Measurements from ENCODE around the gene KRT6C.
"Not testable (repeated sequence)": the region's sequence is repeated elsewhere in the genome, so short reads cannot be mapped to it uniquely, and the experiment has no call there.

Gene KRT6C

DNA sequence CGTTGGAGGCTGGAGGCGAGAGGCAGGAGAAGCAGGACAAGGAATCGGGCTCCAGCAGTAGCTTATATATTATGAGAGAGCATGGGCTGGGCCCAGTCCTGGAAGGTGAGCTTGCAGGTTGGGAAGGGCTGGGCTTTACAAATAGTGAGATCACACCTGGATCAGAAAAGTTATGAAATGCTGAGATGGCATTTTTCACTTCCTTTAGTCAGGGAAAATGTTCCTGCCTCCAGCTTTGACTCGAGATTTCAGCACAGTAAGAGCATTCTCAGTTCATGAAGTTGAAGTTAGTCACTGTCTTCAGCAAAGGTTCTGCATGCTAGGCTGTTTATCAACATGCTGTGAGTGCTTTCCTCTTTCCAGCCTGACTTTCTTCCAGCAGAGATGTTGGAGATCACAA is at the start of gene KRT6C:
Gene KRT6C (minus strand): TSS at position 38 of the 400 bp plus-strand sequence. CDS start 68 bp downstream, outside the sequence.
- no peak for DNase-seq (ENCODE audit: low spot score)

DNA sequence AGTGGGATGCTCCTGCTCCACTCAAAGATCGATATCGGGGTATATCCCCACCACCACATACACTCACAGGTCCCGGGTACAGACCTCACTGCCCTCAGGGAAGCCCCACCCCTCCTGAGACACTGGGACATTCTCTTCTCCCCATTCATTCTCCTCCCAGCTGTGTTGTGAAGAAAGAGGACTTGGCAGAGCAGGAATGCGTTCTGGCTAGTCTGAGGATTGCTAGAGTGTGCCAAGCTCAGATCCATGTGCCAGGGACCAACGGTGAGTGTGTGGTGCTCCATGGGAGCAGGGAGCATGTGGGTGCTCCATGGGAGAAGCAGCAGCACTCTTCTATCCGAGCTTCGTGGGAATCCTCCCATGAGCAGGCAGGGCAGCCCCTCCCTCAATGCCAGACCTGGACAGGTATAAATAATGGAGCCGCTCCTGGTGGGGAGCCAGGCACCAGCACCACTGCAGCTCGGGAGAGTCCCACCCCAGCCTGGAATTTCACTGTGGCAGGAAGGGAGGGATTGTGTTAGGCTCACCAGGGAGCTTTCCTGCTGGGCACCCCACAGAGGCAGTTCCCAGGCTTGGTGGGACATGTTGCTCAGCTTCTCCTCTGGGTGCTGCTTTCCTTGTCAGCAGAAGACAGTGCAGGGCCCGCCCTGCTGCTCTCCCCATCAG is 48.9 kb upstream of the KRT6C start:
- DNase-seq (ENCODE audit: low spot score): no peak

DNA sequence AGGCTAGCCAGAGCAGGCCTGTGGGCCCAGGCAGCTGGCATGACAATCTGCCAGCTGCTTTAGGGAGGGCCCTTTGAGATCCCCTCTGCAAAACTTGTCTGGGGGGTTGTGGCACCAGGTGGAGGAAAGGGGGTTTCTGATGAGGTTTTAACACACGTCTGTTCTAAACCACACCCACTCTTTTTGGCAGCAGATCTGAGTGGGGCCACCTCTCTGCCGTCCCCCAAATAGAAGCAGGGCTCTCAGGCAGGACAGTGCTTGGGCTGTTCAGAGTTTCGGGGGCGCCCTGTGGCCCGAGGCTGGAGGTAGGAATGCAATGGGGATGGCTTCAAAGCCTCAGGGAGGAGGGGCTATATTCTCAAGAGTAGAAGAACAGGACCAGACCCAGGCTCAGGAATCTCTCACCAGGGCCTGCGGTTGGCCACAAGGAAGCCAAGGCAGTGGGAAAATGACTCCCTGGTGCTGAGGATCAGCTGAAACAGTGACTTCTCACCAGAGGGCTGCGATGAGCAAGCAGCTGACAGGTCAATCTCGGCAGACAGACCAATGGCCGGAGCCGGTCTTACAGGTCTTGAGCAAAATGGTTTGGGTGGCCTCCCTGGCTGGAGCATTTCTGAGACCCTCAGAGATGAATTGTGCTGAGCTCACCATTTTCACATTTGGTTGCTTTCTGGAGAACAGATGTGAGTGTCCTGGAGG is 48.1 kb upstream of the KRT6C start:
- no peak for DNase-seq (ENCODE audit: low spot score)

DNA sequence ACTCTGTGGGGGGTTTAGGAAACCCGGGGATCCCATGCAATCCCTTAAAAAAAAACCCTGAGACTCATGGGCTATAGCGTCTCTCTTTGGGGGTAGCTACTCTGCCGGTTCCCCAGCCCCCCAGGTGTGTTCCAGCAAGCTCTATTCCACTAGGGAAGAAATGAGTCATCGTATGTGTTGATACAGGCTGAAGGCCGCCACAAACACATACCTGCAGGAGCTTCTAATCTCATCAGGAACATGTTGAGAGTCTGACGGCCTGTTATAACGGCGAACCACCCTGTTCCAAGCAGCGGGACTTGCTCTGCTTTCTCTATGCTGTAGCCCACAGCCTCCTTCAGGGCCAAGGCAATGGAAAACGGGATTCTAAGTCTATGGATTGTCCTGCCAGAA is 47.6 kb upstream of the KRT6C start:
- DNase-seq (ENCODE audit: low spot score): no peak

DNA sequence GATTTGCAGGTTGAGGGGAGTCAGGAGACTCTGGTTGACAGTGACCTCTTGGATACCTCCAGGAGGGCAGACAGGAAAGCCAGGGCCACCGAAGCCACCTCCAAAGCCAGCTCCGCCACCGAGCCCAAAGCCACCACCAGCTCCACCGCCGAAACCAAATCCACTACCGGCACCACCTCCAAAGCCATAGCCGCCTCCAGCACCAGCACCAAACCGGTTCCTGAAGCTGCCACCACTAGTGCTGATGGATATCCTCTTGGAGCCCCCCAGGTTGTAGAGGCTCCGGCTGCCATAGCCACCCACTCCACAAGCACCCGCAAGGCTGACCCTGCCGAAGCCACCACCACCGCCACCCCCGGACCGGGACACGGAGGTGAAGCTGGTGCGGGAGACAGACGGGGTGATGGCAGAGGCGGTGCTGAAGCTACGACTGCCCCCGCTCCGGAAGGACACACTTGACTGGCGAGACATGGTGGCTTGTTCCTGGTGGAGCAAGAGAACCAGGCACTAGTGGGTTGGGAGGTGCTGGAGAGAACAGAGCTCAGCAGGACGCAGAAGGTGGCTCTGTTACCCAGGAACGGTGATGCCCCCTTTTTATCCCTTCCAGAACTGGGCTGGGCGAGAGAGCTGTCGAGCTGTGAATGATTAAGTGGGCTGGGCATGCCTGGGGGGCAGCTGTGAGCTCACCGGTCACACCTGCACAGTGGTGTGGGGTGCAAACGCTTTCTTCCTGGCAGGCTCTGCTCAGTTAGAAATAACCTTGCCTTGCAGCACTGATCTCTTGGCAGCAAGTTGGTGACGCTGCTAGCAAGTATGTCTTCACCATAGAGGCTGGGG is 46.4 kb upstream of the KRT6C start, which contains the start of gene KRT5:
Gene KRT5 (minus strand): TSS at position 569 of the 837 bp plus-strand sequence. CDS start 98 bp downstream, at position 471.
- no peak for DNase-seq (ENCODE audit: low spot score)

DNA sequence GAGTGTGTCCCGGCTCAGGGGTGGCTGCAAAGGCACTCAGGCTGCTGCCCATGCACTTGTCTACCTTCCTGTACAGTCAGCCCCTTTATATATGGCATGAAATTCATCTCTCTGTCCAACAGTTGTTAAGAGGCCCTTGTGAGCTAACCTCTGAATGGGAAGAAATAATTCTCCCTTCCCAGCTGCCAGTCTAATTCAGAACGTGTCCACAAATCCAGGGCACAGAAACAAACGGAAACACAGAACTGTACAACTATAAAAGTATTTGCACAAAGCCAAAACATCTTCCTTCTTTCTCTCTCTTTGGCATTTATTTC is 45.7 kb upstream of the KRT6C start:
- no peak for DNase-seq (ENCODE audit: low spot score)

DNA sequence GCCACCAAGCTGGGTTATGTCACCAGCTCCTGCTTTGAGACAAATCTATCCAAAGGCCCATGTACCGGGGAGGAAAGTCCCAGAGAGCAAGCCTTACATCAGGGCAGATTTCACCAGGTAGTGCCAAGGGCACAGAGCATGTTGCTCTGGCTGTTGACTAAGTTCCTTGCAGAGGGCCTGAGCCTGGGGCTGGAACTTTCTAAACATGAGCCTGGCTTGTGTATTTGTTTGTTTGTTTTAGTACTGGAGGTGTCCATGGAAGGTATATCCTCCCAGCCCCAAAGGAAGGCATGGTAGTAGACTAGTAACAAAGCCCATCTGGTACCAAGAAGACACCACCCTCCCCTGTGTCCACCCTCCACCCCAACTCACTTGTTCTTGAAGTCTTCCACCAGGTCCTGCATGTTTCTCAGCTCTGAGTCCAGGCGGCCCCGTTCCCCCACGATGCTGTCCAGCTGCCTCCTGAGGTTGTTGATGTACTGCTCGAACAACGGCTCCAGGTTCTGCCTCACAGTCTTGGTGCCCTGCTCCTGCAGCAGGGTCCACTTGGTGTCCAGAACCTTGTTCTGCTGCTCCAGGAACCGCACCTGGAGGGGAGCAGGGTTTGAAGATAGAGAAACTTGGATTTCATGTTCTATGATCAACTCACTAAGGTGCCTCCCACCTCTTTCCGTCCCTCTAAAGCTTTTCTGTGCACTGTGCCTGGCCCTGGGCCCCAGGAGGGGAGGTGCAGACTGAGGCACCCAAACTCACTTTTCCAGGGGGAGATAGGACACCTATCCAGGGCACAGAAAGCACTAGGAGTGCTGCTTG is 45.2 kb upstream of the KRT6C start:
- no peak for DNase-seq (ENCODE audit: low spot score)

DNA sequence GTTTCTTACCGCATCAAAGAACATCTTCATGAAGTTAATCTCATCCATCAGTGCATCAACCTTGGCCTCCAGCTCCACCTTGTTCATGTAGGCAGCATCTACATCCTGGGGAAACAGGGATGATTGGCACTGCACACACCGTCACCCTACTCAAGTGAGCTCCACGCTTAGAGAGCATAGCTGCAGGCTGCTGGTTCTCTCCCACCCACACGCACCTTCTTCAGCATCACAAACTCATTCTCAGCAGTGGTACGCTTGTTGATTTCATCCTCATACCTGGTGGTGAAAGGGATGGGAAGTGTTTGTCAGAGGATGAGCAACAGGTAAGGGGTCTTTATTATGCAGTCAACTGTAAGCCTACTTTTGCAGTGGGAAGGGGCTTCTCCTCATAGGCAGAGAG is 44.3 kb upstream of the KRT6C start:
- DNase-seq (ENCODE audit: low spot score): no peak

DNA sequence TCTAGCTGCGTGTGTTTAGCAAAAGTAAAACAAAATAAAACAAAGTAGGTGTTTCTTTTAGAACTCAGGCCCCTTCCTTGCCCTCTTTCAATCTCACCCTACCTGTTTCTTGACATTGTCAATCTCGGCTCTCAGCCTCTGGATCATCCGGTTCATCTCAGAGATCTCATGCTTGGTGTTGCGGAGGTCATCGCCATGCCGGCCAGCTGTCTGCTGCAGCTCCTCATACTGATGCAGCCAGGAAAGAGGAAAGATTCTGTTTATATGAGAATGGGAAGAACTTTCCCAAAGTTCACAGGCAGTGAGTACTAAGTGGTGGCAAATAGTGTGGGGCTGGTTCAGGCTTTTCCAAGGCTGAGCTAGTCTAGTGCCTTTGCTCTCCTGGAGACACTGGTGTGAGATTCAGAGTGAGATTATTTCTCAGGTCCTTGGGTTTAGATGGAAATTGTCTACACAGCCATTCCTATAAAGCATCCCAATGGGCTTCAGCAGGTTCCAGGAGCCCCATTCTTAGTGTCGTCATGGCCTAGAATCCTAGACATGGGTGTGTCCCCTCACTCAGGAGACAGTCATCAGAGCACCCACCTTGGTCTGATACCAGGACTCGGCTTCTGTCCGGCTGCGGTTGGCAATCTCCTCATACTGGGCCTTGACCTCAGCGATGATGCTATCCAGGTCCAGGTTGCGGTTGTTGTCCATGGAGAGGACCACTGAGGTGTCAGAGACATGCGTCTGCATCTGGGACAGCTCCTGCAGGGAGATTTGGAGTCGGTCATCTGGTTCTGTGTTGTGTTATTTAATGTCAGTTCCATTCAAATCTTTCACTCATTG is 43.6 kb upstream of the KRT6C start:
- DNase-seq (ENCODE audit: low spot score): no peak

DNA sequence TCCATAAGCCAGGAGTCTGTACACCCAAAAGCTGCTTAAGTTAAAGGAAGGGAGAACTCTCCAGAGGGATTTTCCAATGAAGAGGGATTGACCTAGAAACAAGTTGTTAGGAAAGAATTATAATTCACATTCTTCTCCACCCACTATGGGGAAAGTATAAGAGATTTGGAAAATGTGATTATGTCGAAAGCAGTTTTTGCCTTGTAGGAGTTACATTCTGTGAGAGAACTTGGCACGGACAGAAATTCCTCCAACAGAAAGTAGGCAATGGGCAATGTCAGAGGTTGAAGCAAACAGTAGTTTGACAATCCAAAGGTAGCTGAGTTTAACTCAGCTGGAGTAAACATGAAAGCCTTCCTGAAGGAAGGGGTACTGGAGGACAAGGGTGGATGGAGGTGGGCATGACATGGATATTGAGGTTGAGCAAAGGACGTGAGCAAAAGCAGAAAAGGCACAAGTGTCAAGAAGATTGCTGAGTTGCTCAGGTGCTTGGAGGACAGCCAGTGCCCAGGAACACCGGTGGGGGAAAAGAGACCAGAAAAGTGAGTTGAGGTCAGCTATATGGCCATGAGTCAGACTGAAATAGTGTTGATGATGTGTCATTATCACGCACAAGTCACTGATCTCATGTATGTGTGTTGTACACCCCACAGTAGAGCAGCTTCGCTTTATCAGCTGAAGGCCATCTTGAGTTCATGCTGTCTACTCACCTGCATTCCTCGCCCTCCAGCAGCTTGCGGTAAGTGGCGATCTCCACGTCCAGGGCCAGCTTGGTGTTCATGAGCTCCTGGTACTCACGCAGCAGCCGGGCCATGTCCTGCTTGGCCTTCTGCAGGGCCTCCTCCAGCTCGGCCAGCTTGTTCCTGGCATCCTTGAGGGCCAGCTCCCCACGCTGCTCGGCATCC is 42.6 kb upstream of the KRT6C start:
- no peak for DNase-seq (ENCODE audit: low spot score)

DNA sequence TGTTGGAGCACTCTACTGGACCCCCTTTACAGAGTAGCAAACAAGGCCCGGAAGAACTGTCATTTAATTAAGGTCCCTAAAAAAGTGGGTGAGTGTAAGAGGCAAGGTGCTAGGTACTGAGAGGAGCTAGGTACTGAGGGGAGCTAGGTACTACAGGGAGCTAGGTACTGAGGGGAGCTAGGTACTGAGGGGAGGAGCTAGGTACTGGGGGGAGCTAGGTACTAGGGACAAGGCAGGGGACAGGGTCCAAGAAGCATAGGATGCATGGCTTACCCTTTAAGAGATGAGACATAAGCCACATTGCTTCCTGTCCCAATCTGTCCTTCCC is 41.7 kb upstream of the KRT6C start:
- DNase-seq (ENCODE audit: low spot score): no peak

DNA sequence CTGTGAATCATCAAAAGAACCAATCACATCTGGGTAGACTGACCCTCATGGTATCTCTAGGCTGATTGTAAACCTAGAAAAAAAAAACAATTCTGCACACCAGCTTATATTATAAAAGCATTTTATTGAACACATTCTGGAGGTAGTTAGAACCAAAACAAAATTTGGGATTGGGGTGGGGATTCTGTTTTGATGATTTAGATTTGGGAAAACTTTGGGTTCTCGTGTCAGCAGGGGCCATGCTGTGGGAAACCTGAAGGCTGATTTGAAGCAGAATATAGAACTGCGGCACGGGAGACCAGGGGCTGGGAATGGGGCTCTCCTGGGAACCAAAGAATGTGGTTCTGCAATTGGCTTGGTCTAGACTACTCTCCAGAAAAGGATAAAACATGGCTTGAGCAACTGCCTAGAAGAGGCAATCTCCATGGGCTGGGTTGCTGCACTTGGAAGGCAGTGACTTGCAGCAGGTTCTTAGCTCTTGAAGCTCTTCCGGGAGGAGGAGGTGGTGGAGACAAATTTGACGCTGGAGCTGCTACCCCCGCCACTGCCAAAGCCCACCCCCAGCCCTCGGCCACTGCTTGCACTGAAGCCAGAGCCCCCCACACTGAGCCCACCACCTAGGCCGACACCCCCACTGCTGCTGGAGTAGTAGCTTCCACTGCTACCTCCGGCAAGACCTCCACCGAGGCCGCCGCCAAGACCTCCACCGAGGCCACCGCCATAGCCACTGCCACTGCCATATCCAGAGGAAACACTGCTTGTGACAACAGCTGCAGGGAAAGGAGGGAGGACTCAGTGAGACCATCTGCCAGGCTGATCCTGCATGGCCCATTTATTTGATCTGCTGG is 41.1 kb upstream of the KRT6C start:
- DNase-seq (ENCODE audit: low spot score): no peak

DNA sequence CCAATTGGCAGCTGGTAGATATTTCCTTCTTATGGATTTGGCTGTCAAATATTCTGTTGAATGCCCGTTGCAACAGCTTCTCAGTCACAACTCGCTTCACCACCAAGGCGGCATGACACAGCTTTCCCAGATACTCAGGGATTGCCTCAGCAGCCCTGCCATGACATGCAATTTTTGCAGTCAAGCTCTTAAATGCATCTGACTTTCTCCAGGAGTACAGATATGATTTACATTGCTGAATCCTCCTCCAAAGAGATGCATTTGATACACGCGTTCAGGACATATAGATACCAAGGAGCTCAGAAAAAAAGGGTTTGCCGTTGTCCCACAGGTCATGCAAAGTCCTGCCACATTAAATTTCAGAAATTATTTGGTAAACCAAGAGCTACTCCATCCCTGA is 40.1 kb upstream of the KRT6C start:
- no peak for DNase-seq (ENCODE audit: low spot score)

DNA sequence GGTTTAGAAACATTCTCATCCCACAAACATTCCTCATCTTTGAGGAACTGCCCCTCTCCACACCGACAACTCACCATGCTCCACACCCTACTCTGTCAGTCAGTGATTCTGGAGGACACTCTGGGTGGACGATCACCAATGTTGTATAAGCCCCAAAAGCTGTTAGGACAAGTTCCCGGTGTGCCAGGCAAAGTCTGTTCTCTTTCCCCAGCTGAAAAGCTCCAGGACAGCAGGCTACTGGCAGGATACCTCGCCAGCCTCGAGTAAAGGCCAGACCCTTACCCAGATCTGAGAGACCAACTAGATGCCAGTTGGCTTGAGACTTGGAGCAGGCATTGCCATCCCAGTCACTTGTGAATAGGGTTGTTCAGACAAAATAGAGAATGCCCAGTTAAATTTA is 34.6 kb upstream of the KRT6C start:
- no peak for DNase-seq (ENCODE audit: low spot score)

DNA sequence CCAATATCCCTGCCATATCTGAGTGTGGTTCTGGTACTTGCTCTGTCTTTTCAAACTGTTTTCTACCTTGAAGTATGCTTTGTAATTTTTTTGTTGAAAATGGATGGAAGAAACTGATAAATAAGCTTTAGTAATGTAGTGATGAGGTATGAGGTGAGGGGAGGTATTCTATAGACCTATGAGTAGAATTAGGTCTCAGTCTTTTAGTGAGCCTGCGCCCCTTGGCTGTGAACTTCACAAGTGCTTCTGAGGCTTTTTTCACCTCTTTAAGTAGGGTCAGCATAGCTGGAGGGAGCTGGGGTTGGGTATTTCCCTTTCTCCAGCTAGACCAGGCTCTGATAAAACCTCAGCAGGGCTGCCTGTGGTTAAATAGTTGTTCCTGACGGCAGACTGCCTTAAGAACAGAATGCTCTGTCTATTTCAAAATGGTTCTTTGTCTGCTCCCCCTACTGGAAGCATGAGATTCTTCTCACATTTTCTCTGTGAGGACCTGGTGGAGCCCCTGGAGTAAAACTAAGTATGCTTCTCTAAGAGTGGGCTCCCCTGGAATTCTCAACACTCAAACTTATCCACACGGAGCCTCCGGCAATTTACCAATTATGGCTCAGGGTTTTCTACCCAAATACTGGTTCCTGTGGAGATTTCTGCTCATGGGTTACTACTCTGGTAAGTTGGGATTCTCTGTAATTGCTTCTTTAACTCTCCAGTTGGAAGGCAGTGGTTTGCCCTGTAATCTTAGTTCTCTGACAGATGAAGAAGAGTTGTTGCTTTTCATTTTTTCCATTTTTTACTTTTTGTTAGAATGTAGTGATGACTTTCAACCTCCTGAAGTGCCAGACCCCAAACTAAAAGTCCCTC is 33.5 kb upstream of the KRT6C start:
- DNase-seq (ENCODE audit: low spot score): peak; percentile 29

DNA sequence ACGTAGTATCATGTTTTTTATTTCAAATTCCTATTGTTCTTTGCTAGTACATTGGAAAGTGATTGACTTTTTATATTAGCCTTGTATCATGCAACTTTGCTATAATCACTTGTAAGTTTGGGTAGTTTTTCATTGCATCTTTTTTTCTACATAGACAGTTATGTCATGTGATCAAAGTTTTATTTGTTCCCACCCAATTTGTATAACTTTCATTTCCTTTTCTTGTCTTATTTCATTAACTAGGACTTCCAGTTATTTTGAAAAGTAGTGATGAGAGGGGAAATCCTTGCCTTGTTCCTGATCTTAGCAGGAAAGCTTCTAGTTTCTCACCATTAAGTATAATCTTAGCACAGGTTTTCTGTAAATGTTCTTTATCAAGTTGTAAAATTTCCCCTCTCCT is 29.3 kb upstream of the KRT6C start:
- DNase-seq (ENCODE audit: low spot score): no peak

DNA sequence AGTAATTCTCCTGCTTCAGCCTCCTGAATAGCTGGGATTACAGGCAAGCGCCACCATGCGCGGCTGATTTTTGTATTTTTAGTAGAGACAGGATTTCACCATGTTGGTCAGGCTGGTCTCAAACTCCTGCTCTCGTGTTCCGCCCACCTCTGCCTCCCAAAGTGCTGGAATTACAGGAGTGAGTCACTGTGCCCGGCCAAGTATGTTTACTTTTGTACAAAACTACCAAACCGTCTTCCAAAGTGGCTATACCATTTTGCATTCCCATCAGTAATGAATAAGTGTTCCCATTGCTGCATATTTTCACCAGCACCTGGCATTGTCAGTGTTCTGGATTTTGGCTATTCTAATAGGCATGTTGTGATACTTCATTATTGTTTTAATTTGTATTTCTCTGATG is 27.9 kb upstream of the KRT6C start:
- no peak for DNase-seq (ENCODE audit: low spot score)

DNA sequence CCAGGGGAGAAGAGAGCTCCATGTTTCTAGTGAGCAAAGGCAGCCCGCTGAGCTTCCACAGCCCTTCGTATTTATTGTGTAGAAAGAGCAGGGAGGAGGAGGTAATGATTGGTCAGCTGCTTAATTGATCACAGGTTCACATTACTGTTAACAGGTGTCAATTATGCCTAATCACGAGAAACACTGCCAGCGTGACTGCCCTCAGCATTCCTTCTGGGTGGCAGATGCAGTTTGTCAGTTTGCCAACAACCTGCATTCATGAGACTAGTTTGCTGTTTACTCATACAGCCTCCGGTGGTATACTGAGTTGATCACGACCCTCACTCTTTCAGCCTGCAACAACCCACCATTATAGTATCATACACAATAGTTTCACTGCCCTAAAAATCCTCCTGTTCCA is 27.0 kb upstream of the KRT6C start:
- not testable (repeated sequence) for DNase-seq (ENCODE audit: low spot score)

Data from cerebellar cortex (tissue), 1 donor.